CD1c-positive myeloid dendritic cell (primary cell): ENCODE measurements around the gene CDH10.

ENCODE experiments used
- DNase-seq: peaks from one replicate; pipeline ENCODE4 v3.0.0-alpha.2; 2016; ENCODE audit errors: extremely low spot score

Gene CDH10

GRCh38 chr5:24487368-24488229 lies 157.2 kb downstream of the CDH10 start:
- DNase-seq: no peak

- DNase-seq: no peak
Observed at GRCh38 chr5:24480952-24481351, 163.8 kb downstream of the CDH10 start.

- no peak for DNase-seq
Observed at GRCh38 chr5:24477958-24478357, 166.8 kb downstream of the CDH10 start.

- DNase-seq: no peak
Observed at GRCh38 chr5:24475101-24475500, 169.7 kb downstream of the CDH10 start.

- DNase-seq: no peak
Observed at GRCh38 chr5:24474685-24475084, 170.1 kb downstream of the CDH10 start.

GRCh38 chr5:24472518-24472917 lies 172.3 kb downstream of the CDH10 start:
- no peak for DNase-seq

- DNase-seq: no peak
Observed at GRCh38 chr5:24444414-24444813, 200.4 kb downstream of the CDH10 start.

- DNase-seq: no peak
Observed at GRCh38 chr5:24439465-24439864, 205.3 kb downstream of the CDH10 start.
